Islet of Langerhans (tissue), 1 donor: ENCODE results near the gene SPSB4.

Experiments
- FAIRE-seq: peaks from one replicate; lab custom pipeline; 2011; peaks lifted over from hg19 to GRCh38; lab: Jason Lieb, UNC

SPSB4 gene

GRCh38 chr3:141076036-141076773, 25.1 kb downstream of the SPSB4 start:
- no peak for FAIRE-seq

GRCh38 chr3:141076797-141077571, 25.8 kb downstream of the SPSB4 start:
- FAIRE-seq, result no peak

- FAIRE-seq, result no peak
These were observed 26.5 kb downstream of the SPSB4 start for GRCh38 chr3:141077631-141078030.

- no peak for FAIRE-seq
These were observed 27.1 kb downstream of the SPSB4 start for GRCh38 chr3:141078200-141078599.

- no peak for FAIRE-seq
These were observed 29.3 kb downstream of the SPSB4 start for GRCh38 chr3:141080431-141080830.

- no peak for FAIRE-seq
These were observed 30.1 kb downstream of the SPSB4 start for GRCh38 chr3:141081141-141081795.

GRCh38 chr3:141082064-141082463, 30.9 kb downstream of the SPSB4 start:
- no peak for FAIRE-seq

GRCh38 chr3:141083226-141083625, 32.1 kb downstream of the SPSB4 start:
- FAIRE-seq, result no peak

GRCh38 chr3:141083836-141084649, 32.9 kb downstream of the SPSB4 start:
- no peak for FAIRE-seq

- FAIRE-seq, result no peak
These were observed 34.4 kb downstream of the SPSB4 start for GRCh38 chr3:141085343-141086070.

- FAIRE-seq, result no peak
These were observed 35.0 kb downstream of the SPSB4 start for GRCh38 chr3:141086188-141086587.

- no peak for FAIRE-seq
These were observed 36.1 kb downstream of the SPSB4 start for GRCh38 chr3:141087076-141087777.

- FAIRE-seq, result no peak
These were observed 36.6 kb downstream of the SPSB4 start for GRCh38 chr3:141087778-141088130.

GRCh38 chr3:141089339-141090152, 38.4 kb downstream of the SPSB4 start:
- no peak for FAIRE-seq

GRCh38 chr3:141091426-141091825, 40.3 kb downstream of the SPSB4 start:
- FAIRE-seq, result no peak

GRCh38 chr3:141092663-141093062, 41.5 kb downstream of the SPSB4 start:
- FAIRE-seq, result no peak

- no peak for FAIRE-seq
These were observed 42.2 kb downstream of the SPSB4 start for GRCh38 chr3:141093397-141093796.

GRCh38 chr3:141093971-141094684, 43.0 kb downstream of the SPSB4 start:
- no peak for FAIRE-seq

GRCh38 chr3:141094790-141095545, 43.8 kb downstream of the SPSB4 start:
- FAIRE-seq, result no peak
